ENCODE measurements around the gene SHC2. TPM values are rescaled to one million over a fixed set of nuclear protein-coding genes. Genes with fewer than 3 reads are reported as not detected.

SHC2 gene
- total and polyA plus RNA-seq, 9 of the 15 experiments (the other 6 are each of a cell fraction or from before 2014, with no cell fraction given), result 0.14 to 0.36 (median 0.17) TPM; not detected in 5

GRCh38 chr19:367561-367960, 93.3 kb downstream of the SHC2 start (continued):
- TF ChIP-seq ZMIZ1 (IDR thresholded peaks at IDR 0.05; ENCODE audit: low read depth in 2 of 2, low read length in 2 of 2) (no peak), DNMT1 (IDR thresholded peaks at IDR 0.05) (no peak), FIP1L1 (IDR thresholded peaks at IDR 0.05; ENCODE audit: low read depth, low read length, poor library complexity, severe bottlenecking) (no peak), HNRNPK (IDR thresholded peaks at IDR 0.05; ENCODE audit: low read depth, low read length, poor library complexity, severe bottlenecking) (no peak), CUX1 (CRISPR knock-in tag; IDR thresholded peaks at IDR 0.05) (no peak), ZNF830 (CRISPR knock-in tag; IDR thresholded peaks at IDR 0.05) (no peak), EZH2 (IDR thresholded peaks at IDR 0.05; ENCODE audit: borderline replicate concordance, low read depth, low read length) (no peak), MLLT1 (IDR thresholded peaks at IDR 0.05) (no peak), ZNF134 (CRISPR knock-in tag; conservative IDR thresholded peaks at IDR 0.05) (no peak), VEZF1 (CRISPR knock-in tag; IDR thresholded peaks at IDR 0.05) (no peak), HNRNPH1 (optimal IDR thresholded peaks at IDR 0.05; ENCODE audit: low read depth, low read length) (no peak), ZNF165 (CRISPR knock-in tag; IDR thresholded peaks at IDR 0.05; ENCODE audit: borderline replicate concordance) (no peak), LEF1 (IDR thresholded peaks at IDR 0.05) (no peak)

Measured in K562 (cell line).